Measurements from ENCODE around the gene RAD51AP1. TPM values are rescaled to one million over a fixed set of nuclear protein-coding genes. Genes with fewer than 3 reads are reported as not detected.

The RAD51AP1 gene
- total RNA-seq, 1 experiment from 2014 or later = 59.4 TPM

GRCh38 chr12:4557586-4557985, 18.9 kb downstream of the RAD51AP1 start:
- H3K23me2 ChIP-seq (ENCODE audit: insufficient read length, low read depth, low read length, poor library complexity, severe bottlenecking) = peaks cover 3% of the 10 kb centered on the region
- H4K20me1 ChIP-seq (ENCODE audit: control insufficient read depth, insufficient read depth, insufficient read length) = no peaks in the 10 kb centered on the region
- no peaks in the 10 kb centered on the region; the same call in 1 of the 2 replicates for H3K27me3 ChIP-seq (ENCODE audit: insufficient read depth, low read length)
- no peak overlapping the region for H3K18ac ChIP-seq (ENCODE audit: insufficient read length, low read depth, low read length)
- H2BK12ac ChIP-seq (ENCODE audit: insufficient read length, low read depth, low read length) = no peak overlapping the region
- peaks cover 2 to 57% (median 40%) of the 10 kb centered on the region in 3 experiments; a peak in 5 of 7 replicates for H3K36me3 Mint-ChIP-seq (ENCODE audit: insufficient read depth in 1 of 3, low read depth in 3 of 3)
- H3K56ac ChIP-seq (ENCODE audit: insufficient read length, low read depth, low read length) = no peak overlapping the region
- H3T11ph ChIP-seq (ENCODE audit: low read length) = no peak overlapping the region
- no peak overlapping the region for H2BK20ac ChIP-seq (ENCODE audit: low read depth, low read length, poor library complexity, severe bottlenecking)
- no peak overlapping the region for H2AFZ ChIP-seq (ENCODE audit: low read length)
- H3K79me2 ChIP-seq (ENCODE audit: insufficient read depth, low read length) = no peaks in the 10 kb centered on the region
- H3K14ac ChIP-seq (ENCODE audit: insufficient read depth, low read length) = no peak overlapping the region
- H4K8ac ChIP-seq (replicated peaks; ENCODE audit: insufficient read length, low read depth, low read length) = no peak overlapping the region
- H3K9me3 Mint-ChIP-seq = no peaks in the 10 kb centered on the region; a peak in 1 of 5 replicates
- peaks cover 9% of the 10 kb centered on the region in 2 experiments for H3K4me1 Mint-ChIP-seq
- no peak overlapping the region for H3K4ac ChIP-seq (ENCODE audit: low read depth, low read length)
- H2AK5ac ChIP-seq (ENCODE audit: insufficient read length, low read length) = no peak overlapping the region
- H2BK120ac ChIP-seq (ENCODE audit: low read depth, low read length, poor library complexity, severe bottlenecking) = no peak overlapping the region
- no peak overlapping the region for H4K5ac ChIP-seq (ENCODE audit: insufficient read length, low read depth, low read length)
- no peak overlapping the region for H2BK15ac ChIP-seq (ENCODE audit: low read depth, low read length)
- H4K91ac ChIP-seq (ENCODE audit: insufficient read length, low read depth, low read length) = no peak overlapping the region
- no CpG with 5 or more reads among the region's 5 CpGs for WGBS (ENCODE audit: extremely low coverage, insufficient read length, low lambda C conversion rate)
- H3K27me3 Mint-ChIP-seq (ENCODE audit: low read depth) = peaks cover 6% of the 10 kb centered on the region
- H3K9ac ChIP-seq (ENCODE audit: extremely low read depth, insufficient read length, low read length) = no peak overlapping the region
- H3K27ac ChIP-seq (ENCODE audit: insufficient read length, low read depth, low read length) = no peak overlapping the region
- no peaks in the 10 kb centered on the region for H3K9me3 ChIP-seq (ENCODE audit: control insufficient read depth, low read depth, low read length)
- no peaks in the 10 kb centered on the region for H3K4me1 ChIP-seq (ENCODE audit: insufficient read depth, low read length)
- H3K23ac ChIP-seq (ENCODE audit: insufficient read length, low read depth, low read length) = no peak overlapping the region
- peaks cover 2% of the 10 kb centered on the region for H3K79me1 ChIP-seq (ENCODE audit: insufficient read depth, low read depth, low read length, poor library complexity, severe bottlenecking)
- no peak for DNase-seq
- H3K4me2 ChIP-seq (ENCODE audit: insufficient read depth, insufficient read length, low read length) = no peak overlapping the region
- H2BK5ac ChIP-seq (ENCODE audit: insufficient read length, low read length) = no peak overlapping the region
- H3K27ac Mint-ChIP-seq = no peak overlapping the region
- TF ChIP-seq CTCF (conservative IDR thresholded peaks at IDR 0.05) = no peak
- H3K4me3 Mint-ChIP-seq = no peak overlapping the region

Data from H9 (cell line).